Fibroblast of lung (primary cell): ENCODE results near the gene DPM3. TPM values are rescaled to one million over a fixed set of nuclear protein-coding genes. Genes with fewer than 3 reads are reported as not detected.

ENCODE experiments used
- DNase-seq, 2 donors: peaks; one replicate each; pipeline versions ENCODE4 v3.0.0 to v3.0.0-alpha.2; 2010; ENCODE audit warnings: low read depth in 2 of 2
- H2AFZ ChIP-seq: 2 replicates; pipeline ENCODE4 v1.5.1; 2012; ENCODE audit warnings: low read length, control low read depth, inconsistent platforms
- H3K27ac ChIP-seq: 2 replicates; pipeline ENCODE4 v1.5.1; 2011; ENCODE audit warnings: low read length, control low read depth; ENCODE audit not compliant: insufficient read depth
- H3K27me3 ChIP-seq: 2 replicates; pipeline ENCODE4 v1.5.1; 2011; ENCODE audit warnings: mild to moderate bottlenecking, low read length; ENCODE audit not compliant: control insufficient read depth, insufficient read depth
- H3K36me3 ChIP-seq: 2 replicates; pipeline ENCODE4 v1.5.1; 2011; ENCODE audit warnings: low read length; ENCODE audit not compliant: control insufficient read depth, insufficient read depth
- H3K4me1 ChIP-seq: 2 replicates; pipeline ENCODE4 v1.5.1; 2011; ENCODE audit warnings: low read length; ENCODE audit not compliant: control insufficient read depth, insufficient read depth; ENCODE audit errors: extremely low read depth
- H3K4me2 ChIP-seq: 2 replicates; pipeline ENCODE4 v1.5.1; 2011; ENCODE audit warnings: low read length, control low read depth; ENCODE audit not compliant: insufficient read depth; ENCODE audit errors: extremely low read depth
- H3K4me3 ChIP-seq, 4 experiments: fragments of 200-600 bp in 1 of 4; sonication (generic) in 1 of 4; replicated peaks in 1 of 4; 2 replicates each; pipeline ENCODE4 v1.5.1; 2011 to 2016; ENCODE audit warnings: low read length in 4 of 4, low read depth in 3 of 4, mild to moderate bottlenecking in 3 of 4, control low read depth in 2 of 4, inconsistent platforms in 1 of 4, mixed read lengths in 1 of 4; ENCODE audit not compliant: insufficient read depth in 1 of 4; ENCODE audit errors: control extremely low read depth in 1 of 4
- H3K79me2 ChIP-seq: 2 replicates; pipeline ENCODE4 v1.5.1; 2012; ENCODE audit warnings: mild to moderate bottlenecking, low read length, inconsistent platforms; ENCODE audit not compliant: control insufficient read depth, insufficient read depth
- H3K9ac ChIP-seq: 2 replicates; pipeline ENCODE4 v1.5.1; 2011; ENCODE audit warnings: mild to moderate bottlenecking, low read length, control low read depth; ENCODE audit not compliant: insufficient read depth
- H3K9me3 ChIP-seq: 2 replicates; pipeline ENCODE4 v1.5.1; 2012; ENCODE audit warnings: low read depth, low read length; ENCODE audit not compliant: control insufficient read depth, insufficient read depth
- H4K20me1 ChIP-seq: 2 replicates; pipeline ENCODE4 v1.5.1; 2011; ENCODE audit warnings: low read length; ENCODE audit not compliant: control insufficient read depth, insufficient read depth; ENCODE audit errors: extremely low read depth
- CTCF ChIP-seq, 2 donors: IDR thresholded peaks in 1 of 2; conservative IDR thresholded peaks in 1 of 2; 1 replicate in 1 of 2; 2 replicates in 1 of 2; pipeline ENCODE4 v1.5.1; 2011 to 2012; ENCODE audit warnings: low read length in 2 of 2, control low read depth in 1 of 2, inconsistent platforms in 1 of 2, low read depth in 1 of 2, mild to moderate bottlenecking in 1 of 2
- EZH2 ChIP-seq: IDR thresholded peaks from 2 replicates; pipeline ENCODE4 v1.5.1; 2012; ENCODE audit warnings: low read length, control low read depth, mild to moderate bottlenecking; ENCODE audit errors: missing control alignments
- polyA plus RNA-seq, 2 donors: library from polyadenylated mRNA; depleted of rRNA in 1 of 2; stranded (reverse) in 1 of 2; unstranded in 1 of 2; fragments of >200 nt; gene quantifications; 2 replicates each; pipeline ENCODE4 v1.2.1, GENCODE V29; 2011 to 2012; ENCODE audit warnings: missing spikeins in 1 of 2
- total RNA-seq: library from RNA; depleted of rRNA; stranded (reverse); fragments of >200 nt; gene quantifications from 2 replicates; pipeline ENCODE4 v1.2.1, GENCODE V29; 2014

The DPM3 gene
- total and polyA plus RNA-seq, 2 donors (not counting 1 experiment from before 2014, with no cell fraction given): 31.9 to 40.5 TPM

DNA sequence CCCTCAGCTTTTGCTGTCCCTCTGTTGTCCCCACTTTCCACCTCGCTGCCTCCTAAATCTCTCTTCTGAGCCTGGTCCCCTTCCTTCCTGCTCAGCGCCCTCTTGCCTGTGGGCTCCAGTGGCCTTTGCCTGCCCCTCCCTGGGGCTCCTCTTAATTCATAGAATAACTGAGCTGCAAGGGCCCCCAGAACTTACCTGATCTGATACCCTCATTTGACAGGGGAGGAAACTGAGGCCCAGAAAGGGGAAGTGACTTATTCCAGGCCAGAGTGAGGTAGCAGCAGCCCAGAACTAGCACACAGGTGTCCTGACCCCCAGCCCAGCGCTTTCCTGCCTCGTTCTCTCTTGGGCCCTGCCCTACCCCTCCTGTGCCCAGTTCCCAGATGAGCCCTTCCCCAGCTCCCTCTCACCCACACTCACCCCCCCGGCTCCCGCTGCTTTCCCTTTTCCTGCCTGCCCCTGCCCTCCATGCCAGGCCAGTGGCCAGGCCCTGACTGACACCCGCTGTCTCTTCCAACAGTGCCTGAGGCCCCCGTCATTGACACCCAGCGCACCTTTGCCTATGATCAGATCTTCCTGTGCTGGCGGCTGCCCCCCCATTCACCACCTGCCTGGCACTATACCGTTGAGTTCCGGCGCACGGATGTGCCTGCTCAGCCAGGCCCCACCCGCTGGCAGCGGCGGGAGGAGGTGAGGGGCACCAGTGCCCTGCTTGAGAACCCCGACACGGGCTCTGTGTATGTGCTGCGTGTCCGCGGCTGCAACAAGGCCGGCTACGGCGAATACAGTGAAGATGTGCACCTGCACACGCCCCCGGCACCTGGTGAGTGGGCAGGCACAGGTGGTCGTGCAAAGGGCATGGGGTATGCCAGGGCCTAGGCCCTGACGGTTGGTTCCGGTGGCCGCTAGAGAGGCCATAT lies 39.0 kb upstream of the DPM3 start:
- no peaks in the 10 kb centered on the region for H3K9me3 ChIP-seq
- no peaks in the 10 kb centered on the region for H4K20me1 ChIP-seq
- H3K9ac ChIP-seq: no peak overlapping the region
- H3K27ac ChIP-seq: no peak overlapping the region
- TF ChIP-seq CTCF (conservative IDR thresholded peaks at IDR 0.05 in 1 of 2, IDR thresholded peaks at IDR 0.05 in 1 of 2; ENCODE audit: low read depth in 1 of 2, low read length in 2 of 2) (no peak), EZH2 (no peak)
- H3K36me3 ChIP-seq: peaks cover 17% of the 10 kb centered on the region
- no peak overlapping the region for H3K4me3 ChIP-seq
- H2AFZ ChIP-seq: no peak overlapping the region
- peaks cover 6% of the 10 kb centered on the region for H3K4me1 ChIP-seq
- H3K79me2 ChIP-seq: no peaks in the 10 kb centered on the region
- H3K27me3 ChIP-seq: no peaks in the 10 kb centered on the region
- no peak for DNase-seq
- H3K4me2 ChIP-seq: no peak overlapping the region

GRCh38 chr1:155178441-155179111 lies 38.2 kb upstream of the DPM3 start:
- Histone ChIP-seq H3K4me3 (no peak overlapping the region), H3K36me3 (peaks cover 17% of the 10 kb centered on the region), H3K79me2 (no peaks in the 10 kb centered on the region), H2AFZ (no peak overlapping the region), H3K27ac (no peak overlapping the region), H3K27me3 (no peaks in the 10 kb centered on the region), H3K4me2 (no peak overlapping the region), H3K9me3 (no peaks in the 10 kb centered on the region), H3K4me1 (peaks cover 6% of the 10 kb centered on the region), H3K9ac (no peak overlapping the region), H4K20me1 (no peaks in the 10 kb centered on the region)
- TF ChIP-seq EZH2: no peak
- TF ChIP-seq CTCF (conservative IDR thresholded peaks at IDR 0.05 in 1 of 2, IDR thresholded peaks at IDR 0.05 in 1 of 2; ENCODE audit: low read depth in 1 of 2, low read length in 2 of 2): no peak
- DNase-seq: no peak

GRCh38 chr1:155177918-155178281 lies 37.6 kb upstream of the DPM3 start:
- peaks cover 6% of the 10 kb centered on the region for H3K4me1 ChIP-seq
- no peaks in the 10 kb centered on the region for H3K9me3 ChIP-seq
- no peaks in the 10 kb centered on the region for H3K27me3 ChIP-seq
- TF ChIP-seq EZH2: no peak
- TF ChIP-seq CTCF (conservative IDR thresholded peaks at IDR 0.05 in 1 of 2, IDR thresholded peaks at IDR 0.05 in 1 of 2; ENCODE audit: low read depth in 1 of 2, low read length in 2 of 2): no peak
- H3K36me3 ChIP-seq: peaks cover 17% of the 10 kb centered on the region
- H3K79me2 ChIP-seq: peaks cover 1% of the 10 kb centered on the region
- H4K20me1 ChIP-seq: no peaks in the 10 kb centered on the region
- H3K9ac ChIP-seq: no peak overlapping the region
- no peak overlapping the region for H3K4me3 ChIP-seq
- H3K27ac ChIP-seq: no peak overlapping the region
- no peak for DNase-seq
- no peak overlapping the region for H2AFZ ChIP-seq
- no peak overlapping the region for H3K4me2 ChIP-seq
